Measurements from ENCODE around the gene DAPK2.

DAPK2 gene

DNA sequence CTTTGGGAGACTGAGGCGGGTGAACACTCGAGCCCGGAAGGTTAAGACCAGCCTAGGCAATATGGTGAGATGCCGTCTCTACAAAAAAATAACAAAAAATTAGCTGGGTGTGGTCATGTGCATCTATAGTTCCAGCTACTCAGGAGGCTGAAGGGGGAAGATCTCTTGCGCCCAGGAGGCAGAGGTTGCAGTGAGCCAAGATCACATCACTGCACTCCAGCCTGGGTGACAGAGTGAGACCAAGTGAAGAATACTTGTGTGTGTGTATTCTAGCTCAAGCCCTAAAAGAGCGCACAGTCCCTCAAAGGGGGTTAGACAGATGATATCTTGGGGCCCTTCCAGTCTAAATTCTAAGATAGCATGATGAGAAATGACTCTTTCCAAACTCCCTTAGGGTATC is 23.7 kb downstream of the DAPK2 start:
- DNase-seq: no peak

DNA sequence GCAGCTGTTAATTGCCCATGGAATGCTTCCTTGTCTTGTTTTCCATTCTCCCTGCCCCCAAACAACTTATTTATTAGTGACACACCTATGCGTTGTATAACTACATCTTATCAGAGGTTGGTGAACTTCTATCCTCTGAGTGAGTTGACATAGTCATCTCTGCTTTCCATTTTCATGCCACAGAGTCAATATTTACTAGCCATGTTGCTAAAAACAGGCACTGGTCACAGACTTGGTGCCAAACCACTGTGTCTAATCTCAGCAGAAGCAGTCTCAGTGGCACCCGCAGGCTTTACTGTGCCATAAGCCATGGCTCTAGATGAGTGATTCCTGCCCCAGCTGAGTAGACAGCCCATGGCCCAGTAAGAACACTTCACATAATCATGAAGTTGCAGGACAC is 26.5 kb downstream of the DAPK2 start:
- DNase-seq: no peak

DNA sequence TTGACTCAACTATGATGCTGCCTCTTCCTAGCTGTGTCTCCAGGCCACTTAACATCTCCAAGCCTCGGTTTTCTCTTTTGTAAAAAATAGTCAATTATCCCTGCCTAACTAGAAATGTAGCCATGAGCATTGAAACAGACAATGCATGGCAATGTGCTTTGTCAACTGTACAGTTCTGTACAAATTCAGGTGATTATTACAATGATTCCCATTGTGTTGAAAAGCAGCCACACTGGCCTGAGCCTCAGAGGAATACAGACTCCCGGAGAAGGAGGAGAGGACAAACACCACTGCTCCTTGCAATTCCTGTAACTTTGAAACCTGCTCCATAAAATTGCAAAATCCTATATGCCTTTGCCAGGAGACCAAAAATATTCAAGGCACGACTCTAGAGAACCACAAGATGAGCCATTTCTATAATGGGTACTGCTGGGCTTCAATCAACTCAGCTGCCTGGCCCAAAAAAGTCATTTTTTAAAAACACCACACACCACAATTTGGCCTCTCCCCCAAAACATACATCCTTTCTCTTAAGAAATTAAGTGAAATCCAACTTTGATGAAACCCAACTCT is 28.6 kb downstream of the DAPK2 start:
- peak; percentile 80 for DNase-seq

DNA sequence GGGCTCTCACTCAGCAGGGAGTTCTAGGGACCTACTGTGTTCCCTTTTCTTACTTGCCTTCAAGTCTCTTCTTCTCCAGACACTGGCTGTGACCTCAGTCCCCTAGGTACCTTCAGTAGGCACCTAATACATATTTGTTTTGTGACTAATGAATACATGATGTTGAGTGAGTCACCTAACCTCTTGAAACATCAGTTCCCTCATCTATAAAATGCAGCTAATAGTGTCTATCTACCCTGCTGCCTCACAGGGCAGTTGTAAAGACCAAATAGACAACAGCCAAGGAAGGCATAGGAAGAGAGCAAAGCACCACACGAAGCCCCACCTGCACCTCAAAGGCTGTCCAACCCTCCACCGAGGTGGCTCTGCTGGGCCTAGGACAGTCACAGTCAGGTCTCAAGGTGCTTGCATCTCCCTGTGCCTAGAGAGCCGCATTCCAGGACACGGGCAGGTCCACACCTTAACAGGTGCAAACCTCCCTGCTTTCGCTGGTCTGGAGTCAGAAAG is 29.1 kb downstream of the DAPK2 start:
- peak; percentile 61 for DNase-seq

DNA sequence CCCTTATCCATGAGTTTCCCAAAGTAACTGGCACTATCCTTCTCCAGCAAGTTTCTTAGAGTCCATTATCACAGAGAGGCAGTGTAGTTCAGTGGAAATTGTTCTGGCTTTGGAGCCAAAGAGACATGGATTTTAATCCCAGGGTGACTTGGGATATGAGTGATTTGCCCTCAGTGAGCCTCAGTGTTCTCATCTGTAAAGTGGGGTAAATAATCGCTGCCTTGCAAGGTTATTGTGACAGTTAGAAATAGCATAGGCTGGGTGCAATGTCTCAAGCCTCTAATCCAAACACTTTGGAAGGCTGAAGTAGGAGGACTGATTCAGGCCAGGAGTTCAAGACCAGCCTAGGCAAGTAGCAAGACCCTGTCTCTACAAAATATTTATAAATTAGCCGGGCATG is 30.0 kb downstream of the DAPK2 start:
- no peak for DNase-seq

DNA sequence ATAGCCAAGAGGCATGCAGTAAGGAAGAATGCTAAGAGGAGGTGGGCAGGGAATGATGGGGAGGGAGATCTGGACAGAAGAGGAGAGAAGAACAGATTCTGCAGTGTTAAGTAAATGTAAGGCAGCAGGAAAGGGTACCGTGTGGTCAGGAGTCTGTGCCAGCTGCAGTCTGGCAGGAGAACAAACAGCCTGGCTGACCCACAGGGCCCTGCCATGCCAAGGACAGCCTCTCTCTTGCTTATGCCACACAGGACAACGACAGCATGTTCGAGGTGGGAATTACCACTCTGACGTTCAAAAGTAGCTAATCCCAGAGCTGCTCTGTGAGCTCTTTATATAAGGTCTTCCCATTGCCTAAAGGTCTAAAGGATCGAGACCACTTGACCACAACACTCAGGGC is 31.3 kb downstream of the DAPK2 start:
- DNase-seq: no peak

DNA sequence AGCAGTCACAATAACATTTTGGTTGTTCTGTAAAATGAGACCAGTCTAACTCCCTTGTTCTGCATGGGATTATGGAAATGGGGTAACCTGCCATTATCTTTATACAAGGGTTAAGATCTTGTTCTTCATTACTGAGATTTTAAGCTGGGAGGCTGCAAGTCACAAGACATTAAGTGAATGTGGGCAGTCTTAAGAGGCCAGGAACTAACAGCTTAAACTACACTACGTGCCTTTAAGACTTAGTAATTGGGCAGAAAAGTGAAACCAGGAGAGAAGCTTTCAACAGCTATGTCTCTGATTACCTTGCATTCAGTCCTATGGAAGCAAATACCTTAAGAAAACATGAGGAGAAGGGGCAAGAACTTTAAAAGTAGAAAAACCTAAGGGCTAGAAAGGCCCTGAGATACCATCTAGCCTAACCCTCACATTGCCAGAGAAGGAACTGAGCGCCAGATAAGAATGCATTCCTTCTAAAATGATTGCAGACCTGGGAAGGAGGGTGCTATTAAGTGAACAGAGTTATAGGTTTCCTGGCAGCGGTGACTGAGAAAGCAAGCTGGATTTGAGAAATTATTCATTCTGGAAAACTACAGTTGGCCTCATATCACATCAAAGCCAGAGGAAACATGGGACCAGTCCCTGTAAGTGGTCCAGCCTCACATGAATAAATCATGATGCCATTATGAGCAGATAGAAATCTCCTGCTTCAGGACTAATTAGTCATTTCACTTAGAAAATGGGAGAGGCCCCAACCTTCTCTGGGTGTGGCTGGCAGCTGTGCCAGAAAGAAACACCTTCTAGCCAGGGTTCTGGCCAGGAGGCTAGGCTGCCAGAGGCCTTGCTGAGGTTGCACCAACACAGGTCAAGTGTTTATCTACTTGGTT is 32.9 kb downstream of the DAPK2 start:
- peak; percentile 33 for DNase-seq

DNA sequence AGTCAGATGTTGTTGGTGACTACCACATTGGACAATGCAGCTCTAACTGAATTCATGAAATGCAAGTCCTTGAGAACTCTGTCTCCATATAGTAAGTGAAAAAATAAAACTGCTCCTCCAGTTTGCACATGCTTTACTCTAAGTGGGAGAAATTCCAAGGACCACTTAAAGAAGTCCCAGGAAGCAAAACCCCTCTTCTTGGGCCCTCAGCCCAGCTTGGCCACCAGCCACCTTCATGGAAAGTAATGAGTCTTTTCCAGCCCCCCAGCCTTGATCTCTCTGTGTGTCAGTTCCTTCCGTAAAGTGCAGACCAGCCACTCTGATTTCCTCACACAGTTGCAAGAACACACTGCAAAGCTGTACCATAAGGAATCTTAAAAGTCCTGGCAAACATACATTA is 34.5 kb downstream of the DAPK2 start:
- DNase-seq: peak; percentile 25

DNA sequence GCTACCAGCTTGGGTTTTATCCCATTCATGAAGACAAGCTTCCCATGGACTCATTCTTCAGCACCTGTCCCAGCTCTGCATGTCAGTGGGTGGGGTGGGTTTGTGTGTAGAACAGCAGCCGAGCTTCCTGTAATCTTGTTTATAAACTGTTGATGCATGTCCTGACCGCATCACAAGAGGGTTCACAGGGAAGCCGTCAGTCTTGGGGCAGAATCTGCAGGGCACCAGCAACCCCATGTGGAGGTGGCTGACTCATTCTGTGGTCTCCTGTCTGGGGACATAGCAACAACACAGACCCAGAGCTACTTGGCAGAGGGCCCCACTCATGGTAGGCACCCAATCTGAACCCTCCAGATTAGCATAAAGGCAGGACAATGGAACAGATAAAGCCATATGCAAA is 35.6 kb downstream of the DAPK2 start:
- peak; percentile 64 for DNase-seq

DNA sequence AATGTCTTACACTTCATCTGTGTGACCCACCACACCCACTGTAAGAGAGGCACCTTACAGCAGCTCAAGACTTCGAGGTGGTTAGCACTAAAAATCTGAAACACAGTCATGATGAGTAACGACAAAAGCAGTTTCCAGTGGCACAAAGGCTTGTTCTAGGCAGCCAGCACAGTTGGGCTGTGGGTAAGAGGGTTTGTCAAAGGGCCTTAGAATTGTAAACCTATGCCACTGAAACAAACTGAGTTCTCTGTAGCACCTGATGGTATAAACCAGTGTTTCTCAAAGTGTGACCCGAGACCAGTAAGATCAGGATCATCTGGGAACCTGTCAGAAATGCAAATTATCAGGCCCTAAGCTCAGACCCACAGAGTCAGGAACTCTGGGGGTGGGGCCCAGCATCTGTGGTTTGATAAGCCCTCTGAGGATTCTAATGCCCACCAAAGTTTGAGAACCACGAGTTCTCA is 36.5 kb downstream of the DAPK2 start:
- no peak for DNase-seq

DNA sequence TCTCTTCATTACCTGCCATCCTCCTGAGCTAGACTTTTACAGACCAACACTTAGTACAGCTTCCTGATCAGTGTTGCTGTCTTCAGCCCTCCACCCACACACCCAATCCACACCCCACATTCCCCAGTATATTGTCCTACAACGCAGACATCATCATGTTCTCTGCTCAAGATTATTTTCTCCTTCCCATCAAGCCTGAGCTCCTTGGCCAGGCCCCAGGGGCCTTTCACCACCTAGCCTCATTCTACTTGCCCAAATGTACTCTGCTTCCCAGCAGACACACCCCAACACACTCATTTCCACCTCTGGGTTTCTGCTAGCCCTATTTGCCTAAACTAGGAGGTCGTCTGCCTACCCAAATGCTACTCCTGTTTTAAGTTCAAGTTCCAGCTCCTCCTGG is 37.0 kb downstream of the DAPK2 start:
- DNase-seq: no peak

DNA sequence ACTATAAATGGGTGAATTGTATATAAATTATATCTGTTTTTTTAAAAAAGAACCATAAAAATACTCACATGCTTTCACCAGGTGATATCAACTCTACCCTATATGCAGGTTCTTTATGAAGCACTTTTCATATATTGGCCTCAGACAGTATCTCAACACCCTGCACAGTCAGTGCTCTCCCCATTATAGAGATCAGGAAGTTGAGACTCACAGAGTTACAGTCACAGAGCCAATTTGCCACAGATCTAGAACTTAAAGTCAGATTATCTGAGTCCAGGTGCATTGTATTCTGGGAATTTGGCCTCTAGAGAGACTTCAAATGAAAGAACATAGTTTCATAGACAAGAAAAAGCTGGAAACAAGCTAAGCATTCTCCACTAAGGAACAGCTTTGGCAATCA is 38.1 kb downstream of the DAPK2 start:
- DNase-seq: no peak

DNA sequence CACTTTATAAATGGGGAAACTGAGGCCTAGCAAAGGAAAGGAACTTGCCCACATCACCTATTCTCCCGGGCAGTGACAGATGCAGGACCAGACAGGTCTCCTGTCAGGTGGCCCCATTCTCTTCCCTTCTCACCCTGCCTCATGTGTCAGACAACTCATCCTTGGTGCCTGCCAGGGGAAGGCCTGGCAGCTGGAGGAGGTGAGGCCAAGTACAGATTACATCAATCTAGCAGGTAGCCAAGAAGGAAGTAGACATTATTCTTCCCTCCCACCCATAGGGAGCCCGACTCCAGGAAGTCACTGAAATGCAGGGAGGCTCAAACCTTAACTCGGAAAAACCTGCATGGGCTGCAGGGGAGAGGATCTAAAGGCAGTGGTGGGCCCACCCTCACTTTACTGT is 39.6 kb downstream of the DAPK2 start:
- no peak for DNase-seq

DNA sequence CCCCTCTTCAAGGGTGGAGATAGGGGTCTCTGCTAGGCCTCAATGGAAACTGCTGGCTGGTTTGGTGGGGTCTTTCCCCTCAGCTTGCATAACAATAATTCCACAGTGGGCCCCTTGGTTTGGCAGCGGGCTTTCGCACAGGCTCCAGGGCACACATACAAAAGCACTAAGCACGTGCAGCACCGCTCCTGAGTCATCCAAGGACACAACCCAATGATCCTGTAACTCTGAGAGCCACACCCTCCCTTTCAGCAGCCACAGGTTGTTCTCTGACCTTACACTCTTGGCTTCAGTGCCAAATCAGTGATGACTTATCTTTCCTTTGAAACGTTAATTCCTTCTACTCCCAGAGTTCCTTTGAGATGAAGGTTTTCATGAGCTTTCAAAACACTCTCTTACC is 41.7 kb downstream of the DAPK2 start:
- no peak for DNase-seq

DNA sequence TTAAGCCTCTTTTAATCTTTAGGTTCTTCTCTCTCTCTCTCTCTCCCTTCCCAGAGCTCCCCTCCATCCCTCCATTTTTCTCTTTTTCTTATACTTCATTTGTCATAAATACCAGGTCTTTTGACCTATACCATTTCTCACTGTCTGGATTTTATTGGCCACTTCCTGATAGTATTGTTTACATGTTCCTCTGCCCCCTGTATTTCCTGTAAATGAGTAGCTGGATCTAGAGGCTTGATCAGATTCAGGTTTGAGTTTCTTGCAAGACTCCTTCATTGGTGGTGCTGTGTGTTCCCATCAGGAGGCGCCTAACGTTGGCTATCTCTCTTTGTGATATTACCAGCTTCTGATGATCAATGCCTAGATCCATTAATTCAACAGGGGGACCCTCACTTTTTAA is 42.2 kb downstream of the DAPK2 start:
- no peak for DNase-seq

DNA sequence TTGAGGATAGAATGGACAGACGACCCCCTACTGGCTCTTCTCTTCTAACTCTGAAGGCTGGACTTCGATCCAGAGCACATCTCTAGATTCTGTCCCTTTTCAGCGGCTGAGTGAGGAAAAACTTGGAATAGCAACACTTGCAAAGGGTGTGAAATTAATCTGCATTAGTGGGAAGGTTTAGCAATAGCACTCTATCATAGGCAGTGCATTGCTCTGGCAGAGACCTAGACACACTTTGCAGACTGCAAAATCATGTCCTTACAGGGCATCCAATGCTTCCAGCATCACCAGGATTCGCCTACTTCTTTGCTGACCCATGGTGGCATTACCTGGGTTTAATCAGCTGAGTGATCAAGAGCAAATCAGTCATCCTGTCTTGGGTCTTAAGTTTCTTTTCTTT is 43.1 kb downstream of the DAPK2 start:
- DNase-seq: no peak

DNA sequence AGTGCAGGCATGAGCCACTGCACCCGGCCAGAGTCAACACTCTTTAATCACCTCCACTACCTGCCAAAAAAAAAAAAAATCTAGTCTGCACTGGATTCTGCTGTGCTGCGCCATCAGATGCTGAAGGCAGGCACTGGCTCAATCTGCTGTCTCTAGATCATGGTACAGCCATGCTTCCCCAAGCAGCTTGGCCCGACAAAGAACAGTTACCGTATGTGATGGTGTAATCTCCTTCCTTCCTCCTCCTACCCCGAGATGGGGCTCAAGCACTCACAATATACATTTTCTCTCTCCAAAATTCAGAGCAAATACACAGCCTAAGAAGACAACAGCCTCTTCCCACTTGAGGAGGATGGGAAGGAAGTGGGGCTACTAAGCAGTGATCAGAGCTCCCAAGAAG is 45.1 kb downstream of the DAPK2 start:
- no peak for DNase-seq

DNA sequence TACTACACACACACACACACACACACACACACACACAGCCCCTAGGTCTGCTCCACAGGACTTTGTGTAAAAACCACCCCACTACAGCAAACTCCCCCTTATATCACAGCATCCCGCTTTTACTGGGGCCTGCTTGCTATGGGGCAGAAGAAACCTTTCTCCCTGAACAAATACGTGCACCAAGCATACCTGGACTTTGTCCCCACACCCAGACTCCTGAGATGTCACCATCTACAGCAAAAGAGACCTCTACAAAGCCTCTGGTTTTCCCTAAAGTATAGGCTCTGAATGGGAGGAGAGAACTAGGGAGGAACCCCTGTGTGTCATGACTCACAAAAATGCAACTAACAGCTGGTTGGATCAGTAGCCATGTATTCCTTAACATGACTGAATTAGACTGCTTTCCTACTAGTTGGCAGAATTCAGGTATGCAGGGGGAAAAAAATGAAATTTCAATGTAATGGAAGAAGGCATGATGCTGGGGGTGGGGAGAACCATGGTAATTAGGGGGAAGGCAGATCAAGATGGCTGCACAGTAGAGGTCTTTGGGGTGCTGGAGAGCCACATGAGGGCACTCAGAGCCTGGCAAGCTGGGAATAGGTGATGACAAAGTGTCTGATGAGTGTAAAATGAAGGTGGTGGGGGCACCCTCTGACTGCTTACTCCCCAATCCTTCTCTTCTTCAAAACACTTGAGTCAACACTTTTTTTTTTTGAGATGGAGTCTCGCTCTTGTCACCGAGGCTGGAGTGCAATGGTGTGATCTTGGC is 45.9 kb downstream of the DAPK2 start:
- DNase-seq: peak; percentile 32

DNA sequence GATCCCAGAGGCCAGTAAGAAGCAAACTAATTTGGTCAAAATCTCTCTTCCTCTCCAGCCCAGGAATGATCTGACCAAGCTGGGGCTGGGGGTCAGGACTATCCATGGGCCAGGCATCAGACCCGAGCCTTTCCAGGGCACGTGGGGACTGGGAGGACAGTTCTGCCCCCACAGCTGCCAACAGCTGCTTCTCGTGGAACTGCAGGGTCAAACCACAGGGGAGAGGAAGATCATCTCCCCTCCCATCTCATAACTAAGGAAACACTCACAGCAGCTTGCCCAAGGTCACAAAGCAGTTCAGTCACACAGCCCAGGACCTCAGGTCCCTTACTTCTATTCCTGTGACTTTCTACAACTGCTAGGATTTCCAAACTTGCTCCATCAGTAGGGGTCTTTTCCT is 47.1 kb downstream of the DAPK2 start:
- no peak for DNase-seq

DNA sequence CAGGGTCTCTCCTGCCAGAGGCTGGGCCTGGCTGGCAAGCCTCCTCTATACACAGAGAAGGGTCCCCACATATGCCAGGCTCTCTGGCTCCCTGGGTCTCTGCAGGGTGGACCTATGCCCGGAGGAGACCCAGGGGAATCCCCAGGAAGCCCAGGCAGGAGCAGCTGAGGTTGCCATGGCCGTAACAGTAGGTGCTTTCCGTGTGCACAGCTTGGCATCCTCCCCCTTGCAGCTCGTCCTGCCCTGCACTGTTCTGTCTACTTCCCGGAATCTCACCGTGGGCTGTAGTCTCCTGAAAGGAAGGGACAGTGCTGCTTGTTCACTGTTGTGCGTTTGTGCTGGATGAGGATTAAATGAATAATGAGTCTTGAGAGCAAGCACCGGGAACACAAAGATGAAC is 47.8 kb downstream of the DAPK2 start:
- no peak for DNase-seq

DNA sequence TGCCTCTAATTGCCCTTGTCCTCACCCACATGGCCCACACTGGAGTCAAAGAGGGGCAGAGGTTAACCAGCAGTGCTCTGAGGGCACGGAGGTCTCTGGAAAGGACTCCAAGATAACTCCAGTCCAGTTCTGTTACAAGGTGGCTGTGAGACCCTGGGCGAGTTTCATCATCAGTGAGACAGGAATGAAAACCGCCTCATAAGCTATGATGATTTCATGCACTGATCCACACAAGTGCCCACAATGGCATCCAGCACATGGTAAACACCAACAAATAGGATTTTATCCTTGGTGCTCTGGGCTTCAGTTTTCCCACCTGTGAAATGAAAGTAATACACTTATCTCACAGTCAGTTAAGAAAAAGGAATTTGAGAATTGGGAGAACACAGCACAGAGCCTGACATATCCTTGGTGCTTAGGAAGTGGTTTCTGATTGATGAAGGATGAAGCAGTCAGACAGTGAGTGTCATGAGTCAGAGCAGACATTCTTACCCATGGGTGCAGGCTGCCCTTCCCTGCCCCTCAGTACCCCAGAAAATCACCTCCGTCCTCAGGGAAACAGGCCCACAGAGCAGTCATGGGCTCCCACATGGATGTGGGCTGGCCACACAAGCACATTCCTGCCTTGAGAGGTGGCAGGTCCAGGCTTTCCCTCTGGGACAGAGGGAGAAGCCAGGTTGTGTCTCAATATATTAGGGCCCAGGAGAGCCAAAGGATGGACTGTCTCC is 48.4 kb downstream of the DAPK2 start:
- DNase-seq: peak; percentile 25

DNA sequence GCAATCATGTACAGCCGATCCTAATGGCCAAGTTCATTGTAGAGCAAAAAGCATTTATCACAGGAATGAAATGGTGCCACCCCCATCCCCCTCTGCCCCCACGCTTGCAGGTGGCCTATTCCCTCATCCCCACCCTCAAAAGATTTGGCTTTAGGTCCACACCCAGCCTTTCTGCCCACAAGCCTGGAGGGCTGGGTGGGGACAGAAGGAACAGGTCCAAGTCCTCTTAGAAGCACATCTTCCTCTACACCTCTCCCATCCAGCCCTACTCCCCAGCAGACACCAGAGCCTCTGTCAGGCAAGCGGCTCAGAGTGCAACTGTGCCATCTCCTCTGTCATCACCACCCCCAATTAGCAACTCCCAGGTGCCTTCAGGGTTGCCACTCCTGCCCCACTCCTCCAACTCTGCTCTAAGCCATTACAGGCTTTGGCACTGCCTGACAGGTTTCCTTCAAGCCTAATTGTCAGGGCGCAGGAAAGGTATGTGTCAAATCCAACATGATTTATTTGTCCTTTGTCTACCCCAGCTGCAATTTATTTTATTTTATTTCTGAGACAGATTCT is 49.4 kb downstream of the DAPK2 start:
- DNase-seq: no peak

DNA sequence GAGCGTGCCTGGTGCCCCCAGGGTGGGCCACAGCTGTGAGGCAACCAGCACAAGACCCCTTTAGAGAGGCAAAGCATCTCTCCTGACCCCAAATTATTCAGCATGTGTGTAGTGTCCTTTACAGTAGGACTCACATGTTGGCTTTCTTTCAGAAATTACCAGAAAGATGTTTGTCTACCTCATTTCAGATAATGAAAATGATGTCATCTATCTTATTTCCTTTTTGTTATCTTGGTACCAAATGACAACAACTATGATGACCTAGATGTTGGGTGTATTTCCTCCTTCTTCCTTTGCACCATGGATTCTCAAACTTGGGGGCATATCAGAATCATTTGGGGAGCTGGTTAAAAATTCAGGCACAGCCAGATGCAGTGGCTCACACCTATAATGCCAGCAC is 50.5 kb downstream of the DAPK2 start:
- DNase-seq: no peak

Data from fibroblast of upper back skin (primary cell).